ENCODE results near the gene UBE2A. TPM values are rescaled to one million over a fixed set of nuclear protein-coding genes. Genes with fewer than 3 reads are reported as not detected.

The UBE2A gene
- total and polyA plus RNA-seq, 10 of the 15 experiments (the other 5 are each of a cell fraction or from before 2014, with no cell fraction given): 20.8 to 121 (median 48.4) TPM

DNA sequence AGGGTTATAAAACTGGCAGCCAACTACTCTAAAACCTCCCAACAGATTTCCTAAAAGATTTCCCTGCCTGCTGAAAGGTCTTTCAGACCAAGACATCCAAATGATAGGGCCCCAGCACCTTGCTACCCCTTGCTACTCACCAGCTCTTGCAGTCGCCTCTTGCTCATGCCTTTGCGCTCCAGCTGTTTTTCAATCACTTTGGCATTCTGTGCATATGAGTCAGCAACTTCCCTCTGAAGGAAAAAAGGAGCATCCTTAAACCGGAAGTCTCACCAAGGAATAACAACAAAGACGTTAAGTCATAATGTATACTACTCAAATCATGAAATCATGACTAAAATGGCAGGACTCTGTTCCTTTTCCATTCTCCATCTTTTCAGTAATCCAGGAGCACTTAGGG lies 33.2 kb upstream of the UBE2A start (continued):
- TF ChIP-seq, protein P1, sequence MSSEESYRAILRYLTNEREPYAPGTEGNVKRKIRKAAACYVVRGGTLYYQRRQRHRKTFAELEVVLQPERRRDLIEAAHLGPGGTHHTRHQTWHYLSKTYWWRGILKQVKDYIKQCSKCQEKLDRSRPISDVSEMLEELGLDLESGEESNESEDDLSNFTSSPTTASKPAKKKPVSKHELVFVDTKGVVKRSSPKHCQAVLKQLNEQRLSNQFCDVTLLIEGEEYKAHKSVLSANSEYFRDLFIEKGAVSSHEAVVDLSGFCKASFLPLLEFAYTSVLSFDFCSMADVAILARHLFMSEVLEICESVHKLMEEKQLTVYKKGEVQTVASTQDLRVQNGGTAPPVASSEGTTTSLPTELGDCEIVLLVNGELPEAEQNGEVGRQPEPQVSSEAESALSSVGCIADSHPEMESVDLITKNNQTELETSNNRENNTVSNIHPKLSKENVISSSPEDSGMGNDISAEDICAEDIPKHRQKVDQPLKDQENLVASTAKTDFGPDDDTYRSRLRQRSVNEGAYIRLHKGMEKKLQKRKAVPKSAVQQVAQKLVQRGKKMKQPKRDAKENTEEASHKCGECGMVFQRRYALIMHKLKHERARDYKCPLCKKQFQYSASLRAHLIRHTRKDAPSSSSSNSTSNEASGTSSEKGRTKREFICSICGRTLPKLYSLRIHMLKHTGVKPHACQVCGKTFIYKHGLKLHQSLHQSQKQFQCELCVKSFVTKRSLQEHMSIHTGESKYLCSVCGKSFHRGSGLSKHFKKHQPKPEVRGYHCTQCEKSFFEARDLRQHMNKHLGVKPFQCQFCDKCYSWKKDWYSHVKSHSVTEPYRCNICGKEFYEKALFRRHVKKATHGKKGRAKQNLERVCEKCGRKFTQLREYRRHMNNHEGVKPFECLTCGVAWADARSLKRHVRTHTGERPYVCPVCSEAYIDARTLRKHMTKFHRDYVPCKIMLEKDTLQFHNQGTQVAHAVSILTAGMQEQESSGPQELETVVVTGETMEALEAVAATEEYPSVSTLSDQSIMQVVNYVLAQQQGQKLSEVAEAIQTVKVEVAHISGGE (CRISPR knock-in tag; IDR thresholded peaks at IDR 0.05): no peak
- TF ChIP-seq MEF2B (IDR thresholded peaks at IDR 0.05; ENCODE audit: partially characterized antibody, poor library complexity, severe bottlenecking) (no peak), MTA2 (IDR thresholded peaks at IDR 0.05; ENCODE audit: low read depth) (no peak), BHLHE40 (IDR thresholded peaks at IDR 0.05; ENCODE audit: borderline replicate concordance in 1 of 2, low read depth in 2 of 2, low read length in 1 of 2) (no peak), STAT3 (IDR thresholded peaks at IDR 0.05; ENCODE audit: low read depth, low read length) (no peak)

- no peaks in the 10 kb centered on the region for H3K36me3 ChIP-seq (ENCODE audit: control insufficient read depth in 2 of 2, insufficient read depth in 2 of 2, low read length in 1 of 2)
- 2% methylated on average over 7 of the region's 7 CpGs for WGBS (ENCODE audit: insufficient coverage, insufficient replicate concordance, low lambda C conversion rate, missing lambda C conversion rate)
- ChIA-PET POLR2A (interaction anchor here (0.8 to 2.0 kb wide), 2 partner anchors 25 to 56 kb away, joined by 5 to 8 read pairs; partner anchors contain the start of genes NKRF and UBE2A), RAD21 (ENCODE audit: unreplicated experiment) (interaction anchor here (0.6 to 2.1 kb wide), 7 partner anchors 16 to 180 kb away, joined by 3 to 9 read pairs (median 4); partner anchors contain the start of genes NKRF, STEEP1 and UBE2A), SMC1A (ENCODE audit: uncharacterized antibody, unreplicated experiment) (interaction anchor here (0.7 to 2.2 kb wide), 10 partner anchors 16 to 180 kb away, joined by 3 to 15 read pairs (median 3); partner anchors contain the start of genes STEEP1 and UBE2A), CTCF (interaction anchor here (0.6 to 1.9 kb wide), 6 partner anchors 15 to 408 kb away, joined by 3 to 4 read pairs (median 3); no protein-coding TSS in a partner anchor)
- intact Hi-C loops (cut with micrococcal nuclease; ENCODE audit: unreplicated experiment) (no loop called here), in situ Hi-C loops (cut with MboI) (no loop called here)
- no peaks in the 10 kb centered on the region for H3K4me1 ChIP-seq (ENCODE audit: control insufficient read depth, insufficient read depth, low read length)
- FAIRE-seq: peak; percentile 35
- H3K4me3 ChIP-seq: 0 out of 2 replicates have a peak overlapping the region, but pooled peaks have one; percentile 10
- peak overlapping the region; percentile 65 for H3K27ac ChIP-seq (ENCODE audit: control insufficient read depth, insufficient read depth)
- peak; percentile 8 for DNase-seq (ENCODE audit: low read depth, low spot score)
- no TSS peak for BruUV-seq (replicated peaks)
- H2AFZ ChIP-seq (ENCODE audit: control insufficient read depth, low read depth, low read length): no peak overlapping the region
- no peaks in the 10 kb centered on the region for H3K27me3 ChIP-seq (replicated peaks in 1 of 2; ENCODE audit: control insufficient read depth in 2 of 2, insufficient read depth in 2 of 2, low read length in 1 of 2)
- peak overlapping the region; percentile 61 for H3K4me2 ChIP-seq (ENCODE audit: control insufficient read depth, insufficient read depth)
- no peaks in the 10 kb centered on the region for H4K20me1 ChIP-seq (ENCODE audit: control insufficient read depth, insufficient read depth)
- no peak overlapping the region for H3K9ac ChIP-seq (ENCODE audit: control insufficient read depth, insufficient read depth, low read length)
- ATAC-seq: peak; percentile 87
- no peaks in the 10 kb centered on the region for H3K9me3 ChIP-seq (replicated peaks; ENCODE audit: control insufficient read depth, insufficient read depth, low read length)
- peaks cover 8% of the 10 kb centered on the region for H3K79me2 ChIP-seq (ENCODE audit: control insufficient read depth, insufficient read depth, low read length)
- TF ChIP-seq CREB1 (IDR thresholded peaks at IDR 0.05; ENCODE audit: low read depth): 0 out of 2 replicates have a peak, but pooled peaks have one; percentile 20
- no peak for TF ChIP-seq RBBP5 (conservative IDR thresholded peaks at IDR 0.05)
- TF ChIP-seq WRNIP1 (IDR thresholded peaks at IDR 0.05; ENCODE audit: borderline replicate concordance, low read depth, low read length): no peak
- no peak for TF ChIP-seq MYB (IDR thresholded peaks at IDR 0.05; ENCODE audit: borderline replicate concordance, low read depth, low read length)
- TF ChIP-seq MEF2B (IDR thresholded peaks at IDR 0.05; ENCODE audit: partially characterized antibody, poor library complexity, severe bottlenecking): peak; percentile 51
- TF ChIP-seq, protein P2, sequence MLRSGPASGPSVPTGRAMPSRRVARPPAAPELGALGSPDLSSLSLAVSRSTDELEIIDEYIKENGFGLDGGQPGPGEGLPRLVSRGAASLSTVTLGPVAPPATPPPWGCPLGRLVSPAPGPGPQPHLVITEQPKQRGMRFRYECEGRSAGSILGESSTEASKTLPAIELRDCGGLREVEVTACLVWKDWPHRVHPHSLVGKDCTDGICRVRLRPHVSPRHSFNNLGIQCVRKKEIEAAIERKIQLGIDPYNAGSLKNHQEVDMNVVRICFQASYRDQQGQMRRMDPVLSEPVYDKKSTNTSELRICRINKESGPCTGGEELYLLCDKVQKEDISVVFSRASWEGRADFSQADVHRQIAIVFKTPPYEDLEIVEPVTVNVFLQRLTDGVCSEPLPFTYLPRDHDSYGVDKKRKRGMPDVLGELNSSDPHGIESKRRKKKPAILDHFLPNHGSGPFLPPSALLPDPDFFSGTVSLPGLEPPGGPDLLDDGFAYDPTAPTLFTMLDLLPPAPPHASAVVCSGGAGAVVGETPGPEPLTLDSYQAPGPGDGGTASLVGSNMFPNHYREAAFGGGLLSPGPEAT (IDR thresholded peaks at IDR 0.05; ENCODE audit: low read depth): peak; percentile 70; the same call in 1 of the 2 replicates
- no peak for TF ChIP-seq ZNF274 (IDR thresholded peaks at IDR 0.05; ENCODE audit: insufficient read depth, insufficient read length)
- no peak for TF ChIP-seq RAD21 (IDR thresholded peaks at IDR 0.05; ENCODE audit: insufficient read depth, low read depth, low read length)
- 0 out of 4 replicates have a peak, but pooled peaks of 1 of the 2 experiments have one; percentile 26 for TF ChIP-seq EP300 (IDR thresholded peaks at IDR 0.05; ENCODE audit: borderline replicate concordance in 1 of 2, control insufficient read depth in 1 of 2, low read depth in 2 of 2, low read length in 2 of 2)
- peak; percentile 42; the same call in 1 of the 2 replicates for TF ChIP-seq NFIC (IDR thresholded peaks at IDR 0.05; ENCODE audit: low read depth, low read length)
- no peak for TF ChIP-seq BACH1 (IDR thresholded peaks at IDR 0.05; ENCODE audit: borderline replicate concordance)
- TF ChIP-seq MEF2A (IDR thresholded peaks at IDR 0.05; ENCODE audit: insufficient read depth, low read depth, low read length): 0 out of 2 replicates have a peak, but pooled peaks have one; percentile 41
These were observed 24.9 kb upstream of the UBE2A start for GRCh38 chrX:119549327-119550016.

All from GM12878 (cell line).